Aorta (tissue), 5 donors: Measurements from ENCODE around the gene MAP3K5. TPM values are rescaled to one million over a fixed set of nuclear protein-coding genes. Genes with fewer than 3 reads are reported as not detected.
"Not testable (repeated sequence)": the region's sequence is repeated elsewhere in the genome, so short reads cannot be mapped to it uniquely, and the experiment has no call there.

Experiments used
- ATAC-seq: fragments of 200-7000 bp; cut with Tn5 transposase; one replicate; pipeline ENCODE4 v1.9.1; 2022; ENCODE audit warnings: moderate library complexity; ENCODE audit not compliant: low FRiP score
- DNase-seq, 2 donors: peaks; one replicate each; pipeline ENCODE4 v3.0.0-alpha.2; 2020
- H3K27ac ChIP-seq, 2 donors: one replicate each; pipeline ENCODE4 v1.5.1; 2013; ENCODE audit warnings: low read length in 2 of 2, mild to moderate bottlenecking in 2 of 2, moderate library complexity in 2 of 2, control low read depth in 1 of 2, inconsistent platforms in 1 of 2, low read depth in 1 of 2
- H3K27me3 ChIP-seq, 2 donors: one replicate each; pipeline ENCODE4 v1.6.1; 2013; ENCODE audit warnings: control low read depth in 1 of 2, low read length in 1 of 2, mild to moderate bottlenecking in 1 of 2, moderate library complexity in 1 of 2; ENCODE audit not compliant: insufficient read depth in 2 of 2, control insufficient read depth in 1 of 2
- H3K36me3 ChIP-seq, 2 donors: one replicate each; pipeline ENCODE4 v1.6.1; 2013; ENCODE audit warnings: control low read depth in 1 of 2, low read length in 1 of 2, mild to moderate bottlenecking in 1 of 2; ENCODE audit not compliant: insufficient read depth in 2 of 2, control insufficient read depth in 1 of 2
- H3K4me1 ChIP-seq, 2 donors: one replicate each; pipeline ENCODE4 v1.6.1; 2013; ENCODE audit warnings: low read length in 2 of 2, control low read depth in 1 of 2, mild to moderate bottlenecking in 1 of 2, moderate library complexity in 1 of 2; ENCODE audit not compliant: insufficient read depth in 2 of 2, control insufficient read depth in 1 of 2
- H3K4me3 ChIP-seq, 2 donors: one replicate each; pipeline ENCODE4 v1.5.1; 2013; ENCODE audit warnings: low read length in 2 of 2, control low read depth in 1 of 2, mild to moderate bottlenecking in 1 of 2
- H3K9me3 ChIP-seq: one replicate; pipeline ENCODE4 v1.6.1; 2013; ENCODE audit warnings: mild to moderate bottlenecking, low read length; ENCODE audit not compliant: control insufficient read depth
- WGBS, 2 donors: extraction: QIAGEN DNeasy Blood & Tissue Kit; methylation state at CpG; one replicate each; pipeline ENCODE4 v1.1.7; 2013; 5-methylcytosine and 5-hydroxymethylcytosine counted together
- intact Hi-C, 2 donors: fragments of 100-400 bp; cut with DNase I; formaldehyde crosslinking; loops; one replicate each; pipeline versions ENCODE4 v1.14.2 to v1.15.0; 2022
- polyA plus RNA-seq, 2 donors: library from polyadenylated mRNA; stranded (reverse); fragments of 200-250 nt; gene quantifications; one replicate each; pipeline ENCODE4 v1.2.3, GENCODE V29; 2013
- total RNA-seq, 2 donors: library from RNA; stranded (reverse); fragmentation: NEBNext Ultra II Directional; extraction: Animal tissue kit (Norgen Biotek cat#: 25700); gene quantifications; one replicate each; pipeline ENCODE4 v1.2.1, GENCODE V29; 2021
- donor health status: healthy with polysubstance abuse.
- donor health status: Bipolar disorder and iron deficiency.
- donor health status: DM: no; HTN: no; CAD: no.
- donor health status: DM: no; HTN: no; CAD: no.
- donor health status: DM: yes; HTN: yes; CAD: no.

Gene MAP3K5
- total and polyA plus RNA-seq, 4 donors = 16.2 to 48.4 (median 35.7) TPM

DNA sequence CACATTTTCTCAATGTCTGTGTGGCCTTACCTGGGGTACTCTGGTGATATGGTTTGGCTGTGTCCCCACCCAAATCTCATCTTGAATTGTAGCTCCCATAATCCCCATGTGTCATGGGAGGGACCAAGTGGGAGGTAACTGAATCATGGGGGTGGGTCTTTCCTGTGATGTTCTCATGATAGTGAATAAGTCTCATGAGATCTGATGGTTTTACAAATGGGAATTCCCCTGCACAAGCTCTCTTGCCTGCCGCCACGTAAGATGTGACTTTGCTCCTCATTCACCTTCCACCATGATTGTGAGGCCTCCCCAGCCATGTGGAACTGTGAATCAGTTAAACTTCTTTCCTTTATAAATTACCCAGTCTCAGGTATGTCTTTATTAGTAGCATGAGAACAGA lies 201.4 kb downstream of the MAP3K5 start:
- DNase-seq, intact Hi-C loops, H3K27me3 ChIP-seq, H3K9me3 ChIP-seq, H3K36me3 ChIP-seq, H3K4me1 ChIP-seq, H3K27ac ChIP-seq, H3K4me3 ChIP-seq, ATAC-seq: not testable (repeated sequence)
- WGBS, 2 donors = 88 to 100% methylated on average over 2 of the region's 2 CpGs

DNA sequence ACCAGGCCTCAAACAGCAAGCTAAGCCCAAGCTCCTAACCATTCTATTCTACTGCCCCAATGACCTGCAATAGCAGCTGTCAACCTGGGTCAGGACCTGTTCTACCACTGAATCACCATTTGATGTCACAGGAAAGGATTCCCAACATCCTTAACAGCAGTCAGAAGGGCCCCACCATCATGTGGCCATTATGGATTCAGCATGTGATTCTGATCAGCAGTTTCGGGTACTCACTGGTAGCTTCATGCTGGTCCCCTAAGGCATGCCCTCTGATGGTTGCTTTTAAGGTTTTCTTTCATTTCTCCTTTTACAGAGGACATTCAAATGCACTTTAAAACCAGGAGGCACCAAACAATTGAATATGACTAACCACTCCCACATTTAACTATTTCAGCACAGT lies 204.8 kb downstream of the MAP3K5 start:
- H3K27ac ChIP-seq = peak overlapping the region in 1 of 2 donors; percentile 93
- ATAC-seq = no peak

DNA sequence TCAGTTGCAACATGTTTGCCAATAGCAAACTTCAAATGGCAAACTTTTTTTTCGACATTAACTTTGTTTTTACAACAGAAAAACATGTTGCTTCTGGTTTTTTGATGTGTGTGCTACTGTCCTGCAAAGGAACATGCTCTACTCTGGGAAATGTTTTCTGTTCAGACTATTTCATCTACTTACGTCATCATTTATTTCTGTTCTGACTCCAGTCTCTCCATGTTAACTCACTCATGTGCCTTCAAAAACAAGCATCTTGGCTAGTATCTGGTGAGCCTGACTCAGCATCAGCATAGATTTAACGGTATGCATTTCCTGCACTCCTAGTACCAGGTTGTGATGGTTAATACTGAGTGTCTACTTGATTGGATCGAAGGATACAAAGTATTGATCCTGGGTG lies 206.0 kb downstream of the MAP3K5 start:
- no peak overlapping the region for H3K4me3 ChIP-seq
- intact Hi-C loops = loop anchor here in 1 of 2 donors (2.0 to 10.0 kb wide), 2 partner anchors 59 to 629 kb away; partner anchors contain the start of gene IFNGR1
- no peaks in the 10 kb centered on the region for H3K27me3 ChIP-seq
- DNase-seq (no peak), ATAC-seq (peak; percentile 73)
- H3K4me1 ChIP-seq = peaks cover 2 to 8% of the 10 kb centered on the region in 2 donors
- no peaks in the 10 kb centered on the region for H3K9me3 ChIP-seq
- 19 to 21% methylated on average over 4 of the region's 4 CpGs for WGBS, 2 donors
- peaks cover 4 to 8% of the 10 kb centered on the region in 2 donors for H3K36me3 ChIP-seq
- peak overlapping the region; percentile 82 to 92 for H3K27ac ChIP-seq

More for the DNA sequence above, 204.8 kb downstream of the MAP3K5 start:
- Histone ChIP-seq H3K36me3 (peaks cover 9% of the 10 kb centered on the region in 2 donors), H3K4me3 (no peak overlapping the region), H3K27me3 (no peaks in the 10 kb centered on the region), H3K9me3 (no peaks in the 10 kb centered on the region), H3K4me1 (peaks cover 2 to 8% of the 10 kb centered on the region in 2 donors)
- DNase-seq = no peak
- intact Hi-C loops = loop anchor here in 1 of 2 donors (2.0 to 10.0 kb wide), 2 partner anchors 57 to 627 kb away; partner anchors contain the start of gene IFNGR1
- 95 to 100% methylated on average over 1 of the region's 1 CpG for WGBS, 2 donors

DNA sequence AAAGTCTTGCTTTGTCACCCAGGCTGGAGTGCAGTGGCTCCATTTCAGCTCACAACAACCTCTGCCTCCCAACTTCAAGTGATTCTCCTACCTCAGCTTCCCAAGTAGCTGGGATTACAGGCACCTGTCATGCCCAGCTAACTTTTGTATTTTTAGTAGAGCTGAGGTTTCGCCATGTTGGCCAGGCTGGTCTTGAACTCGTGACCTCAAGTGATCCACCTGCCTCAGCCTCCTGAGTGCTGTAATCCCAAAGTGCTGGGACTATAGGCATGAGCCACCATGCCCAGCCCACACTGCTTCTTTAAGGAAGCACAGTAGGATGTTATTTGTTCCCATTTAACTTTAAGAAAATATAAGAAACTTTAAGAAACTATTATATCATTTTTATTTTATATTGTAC lies 206.8 kb downstream of the MAP3K5 start:
- WGBS, 2 donors = 83 to 93% methylated on average over 2 of the region's 2 CpGs
- intact Hi-C loops = loop anchor here in 1 of 2 donors (10.0 kb wide), 1 partner anchor 629 kb away; the partner anchor contains the start of gene IFNGR1
- not testable (repeated sequence) for ATAC-seq, H3K4me3 ChIP-seq, H3K36me3 ChIP-seq, DNase-seq, H3K27me3 ChIP-seq, H3K9me3 ChIP-seq, H3K4me1 ChIP-seq
- H3K27ac ChIP-seq = peak overlapping the region; percentile 67 to 68

DNA sequence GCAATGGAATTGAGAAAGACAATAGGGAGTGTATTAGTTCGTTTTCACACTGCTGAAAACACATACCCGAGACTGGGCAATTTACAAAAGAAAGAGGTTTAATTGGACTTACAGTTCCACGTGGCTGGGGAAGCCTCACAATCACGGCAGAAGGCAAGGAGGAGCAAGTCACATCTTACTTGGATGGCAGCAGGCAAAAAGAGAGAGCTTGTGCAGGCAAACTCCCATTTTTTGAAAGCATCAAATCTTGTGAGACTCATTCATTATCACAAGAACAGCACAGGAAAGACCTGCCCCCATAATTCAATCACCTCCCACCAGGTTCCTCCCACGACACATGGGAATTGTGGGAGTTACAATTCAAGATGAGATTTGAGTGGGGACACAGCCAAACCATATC lies 208.0 kb downstream of the MAP3K5 start:
- not testable (repeated sequence) for H3K36me3 ChIP-seq, H3K4me3 ChIP-seq, H3K27me3 ChIP-seq, H3K9me3 ChIP-seq, DNase-seq, H3K4me1 ChIP-seq, ATAC-seq
- 89 to 90% methylated on average over 5 of the region's 5 CpGs for WGBS, 2 donors
- peak overlapping the region; percentile 63 to 78 for H3K27ac ChIP-seq
- intact Hi-C loops = loop anchor here in 1 of 2 donors (10.0 kb wide), 1 partner anchor 631 kb away; the partner anchor contains the start of gene IFNGR1

DNA sequence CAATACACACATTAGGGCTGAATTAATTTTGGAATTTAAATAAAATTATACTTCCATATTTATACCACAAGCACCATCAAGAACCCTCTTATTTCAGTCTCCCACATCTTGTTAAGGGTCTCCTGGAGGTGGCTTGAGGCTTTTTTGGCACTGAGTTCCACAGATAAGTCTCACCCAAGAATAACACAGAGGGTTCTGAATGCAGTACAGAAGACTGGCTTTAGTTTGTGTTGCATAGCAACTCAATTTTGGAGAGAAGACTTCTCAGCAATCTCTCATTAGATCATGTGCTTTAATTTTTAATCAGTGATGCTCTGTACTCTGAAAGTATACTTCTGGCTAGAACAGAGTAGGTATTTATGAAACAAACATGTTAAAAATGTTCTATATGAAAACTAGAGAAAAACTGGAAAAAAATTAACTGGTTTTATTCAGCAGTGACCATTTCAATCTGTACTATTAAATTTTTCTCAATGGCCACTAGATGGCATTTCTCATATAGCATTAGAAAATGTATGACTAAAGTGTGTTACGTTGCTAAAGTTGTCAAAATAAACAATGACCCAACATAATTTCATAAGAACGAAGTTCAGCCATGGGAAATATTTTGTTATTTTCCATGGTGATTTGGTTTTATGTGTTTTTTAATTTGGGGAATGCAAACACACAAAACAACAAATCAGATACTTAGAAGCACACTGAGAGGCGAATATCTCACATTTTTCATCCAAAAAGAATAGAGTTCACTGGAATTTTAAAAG lies 209.4 kb downstream of the MAP3K5 start:
- Histone ChIP-seq H3K4me3 (no peak overlapping the region), H3K27me3 (no peaks in the 10 kb centered on the region), H3K9me3 (no peaks in the 10 kb centered on the region), H3K27ac (peak overlapping the region; percentile 63 to 78), H3K4me1 (peaks cover 2 to 8% of the 10 kb centered on the region in 2 donors), H3K36me3 (peaks cover 0 to 6% of the 10 kb centered on the region in 2 donors)
- WGBS, 2 donors = 4 to 5% methylated on average over 3 of the region's 3 CpGs
- no peak for DNase-seq
- ATAC-seq = peak; percentile 80
- intact Hi-C loops = loop anchor here (2.0 to 10.0 kb wide), 3 partner anchors 62 to 632 kb away; partner anchors contain the start of genes IFNGR1 (in 1 of the 2) and MAP3K5 (in 1 of the 2)

DNA sequence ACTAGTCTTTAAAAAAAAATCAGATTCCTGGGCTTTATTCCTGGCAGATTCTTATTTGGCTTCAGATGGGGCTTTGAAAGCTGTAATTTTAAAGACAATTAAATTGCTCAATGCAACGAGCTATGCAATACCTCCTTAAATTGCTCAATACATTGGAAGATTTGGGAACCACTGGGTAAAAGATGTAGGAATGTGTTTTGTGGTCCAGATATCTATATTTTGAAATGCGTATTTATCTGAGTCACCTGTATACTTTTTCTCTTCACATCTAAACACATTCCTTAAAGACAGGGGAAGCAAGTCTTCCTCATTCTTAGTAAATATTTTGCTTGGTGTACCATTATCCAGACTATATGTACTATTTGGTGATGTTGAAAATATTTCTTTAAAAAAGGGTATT lies 212.5 kb downstream of the MAP3K5 start:
- Histone ChIP-seq H3K9me3 (no peaks in the 10 kb centered on the region), H3K27me3 (no peaks in the 10 kb centered on the region), H3K4me1 (peaks cover 0 to 8% of the 10 kb centered on the region in 2 donors), H3K36me3 (peaks cover 0 to 5% of the 10 kb centered on the region in 2 donors), H3K27ac (no peak overlapping the region), H3K4me3 (no peak overlapping the region)
- ATAC-seq (no peak), DNase-seq (no peak)
- WGBS, 2 donors = 90% methylated on average over 2 of the region's 2 CpGs
- intact Hi-C loops = loop anchor here (2.0 to 10.0 kb wide), 2 partner anchors 213 to 635 kb away; partner anchors contain the start of genes IFNGR1 (in 1 of the 2) and MAP3K5 (in 1 of the 2)

DNA sequence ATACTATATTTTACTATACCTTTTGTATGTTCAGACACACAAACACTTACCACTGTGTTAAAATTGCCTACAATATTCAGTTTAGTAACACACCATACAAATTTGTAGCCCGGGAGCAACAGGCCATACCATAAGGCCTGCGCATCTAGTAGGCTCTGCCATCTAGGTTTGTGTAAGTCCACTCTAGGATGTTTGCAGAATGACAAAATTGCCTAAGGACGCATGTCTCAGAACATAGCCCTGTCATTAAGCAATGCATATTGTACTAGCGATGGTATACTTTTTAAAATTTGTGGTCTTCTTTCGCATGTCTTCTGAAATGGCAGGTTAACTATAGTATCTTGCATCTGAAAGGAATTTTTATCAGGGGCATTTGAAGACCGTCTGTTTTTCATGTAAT lies 215.5 kb downstream of the MAP3K5 start:
- H3K4me1 ChIP-seq = no peaks in the 10 kb centered on the region
- no peak overlapping the region for H3K27ac ChIP-seq
- intact Hi-C loops = no loop called here
- H3K4me3 ChIP-seq = no peak overlapping the region
- ATAC-seq (no peak), DNase-seq (no peak)
- H3K9me3 ChIP-seq = no peaks in the 10 kb centered on the region
- peaks cover 4 to 5% of the 10 kb centered on the region in 2 donors for H3K36me3 ChIP-seq
- no peaks in the 10 kb centered on the region for H3K27me3 ChIP-seq
- WGBS, 2 donors = 87 to 95% methylated on average over 6 of the region's 6 CpGs
